Adrenal gland (tissue), 5 donors: ENCODE measurements around the gene MTHFD1.

Source experiments
- POLR2A ChIP-seq, 2 donors: fragments of 450-650 bp; IDR thresholded peaks; one replicate each; pipeline ENCODE4 v1.6.1; 2017; ENCODE audit warnings: antibody characterized with exemption in 2 of 2, mild to moderate bottlenecking in 2 of 2, moderate library complexity in 1 of 2
- TF ChIP-seq, protein P1 (sequence below), 6 experiments: fragments of 450-650 bp in 4 of 6; fragments of 200-600 bp in 2 of 6; sonication (generic) in 1 of 6; IDR thresholded peaks; 1 replicate in 5 of 6; 2 replicates in 1 of 6; pipeline versions ENCODE4 v1.5.1 to v1.8.0; 2016 to 2021; ENCODE audit warnings: antibody characterized with exemption in 6 of 6, mild to moderate bottlenecking in 2 of 6, moderate library complexity in 1 of 6
- donor health status: DM: no; HTN: no; CAD: no.

DNA sequence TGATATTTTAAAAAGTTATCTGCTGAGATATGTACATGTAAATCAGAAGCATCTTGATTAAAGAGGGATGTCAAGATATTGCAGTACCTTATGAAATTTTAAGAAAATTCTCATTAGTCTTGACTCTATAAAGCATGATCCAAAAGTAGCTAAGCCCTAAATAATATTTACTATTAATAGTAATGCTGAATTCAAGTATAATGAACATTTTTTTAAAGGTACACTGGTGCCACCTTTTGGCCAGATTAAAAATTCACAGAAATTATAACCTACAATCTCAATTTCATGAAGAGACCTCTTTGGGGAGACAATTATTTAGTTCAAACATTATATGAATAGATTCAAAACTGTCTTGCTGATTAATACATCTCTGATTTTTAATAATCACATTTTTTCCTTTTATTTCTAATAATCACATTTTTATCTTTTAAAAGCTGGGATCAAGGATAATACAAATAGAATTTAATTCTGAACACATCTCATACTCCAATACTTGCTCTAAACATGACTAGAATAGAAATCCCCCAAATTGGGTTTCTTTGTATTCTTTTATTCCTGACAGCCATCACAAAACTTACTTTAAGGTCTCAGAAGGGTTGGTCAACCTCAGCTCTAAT lies 90.6 kb downstream of the MTHFD1 start:
- TF ChIP-seq, protein P1, sequence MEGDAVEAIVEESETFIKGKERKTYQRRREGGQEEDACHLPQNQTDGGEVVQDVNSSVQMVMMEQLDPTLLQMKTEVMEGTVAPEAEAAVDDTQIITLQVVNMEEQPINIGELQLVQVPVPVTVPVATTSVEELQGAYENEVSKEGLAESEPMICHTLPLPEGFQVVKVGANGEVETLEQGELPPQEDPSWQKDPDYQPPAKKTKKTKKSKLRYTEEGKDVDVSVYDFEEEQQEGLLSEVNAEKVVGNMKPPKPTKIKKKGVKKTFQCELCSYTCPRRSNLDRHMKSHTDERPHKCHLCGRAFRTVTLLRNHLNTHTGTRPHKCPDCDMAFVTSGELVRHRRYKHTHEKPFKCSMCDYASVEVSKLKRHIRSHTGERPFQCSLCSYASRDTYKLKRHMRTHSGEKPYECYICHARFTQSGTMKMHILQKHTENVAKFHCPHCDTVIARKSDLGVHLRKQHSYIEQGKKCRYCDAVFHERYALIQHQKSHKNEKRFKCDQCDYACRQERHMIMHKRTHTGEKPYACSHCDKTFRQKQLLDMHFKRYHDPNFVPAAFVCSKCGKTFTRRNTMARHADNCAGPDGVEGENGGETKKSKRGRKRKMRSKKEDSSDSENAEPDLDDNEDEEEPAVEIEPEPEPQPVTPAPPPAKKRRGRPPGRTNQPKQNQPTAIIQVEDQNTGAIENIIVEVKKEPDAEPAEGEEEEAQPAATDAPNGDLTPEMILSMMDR (IDR thresholded peaks at IDR 0.05) = peak in 5 of 6 experiments; percentile 23 to 61 (median 58)
- TF ChIP-seq POLR2A (IDR thresholded peaks at IDR 0.05) = no peak
